AG09309 (cell line): ENCODE data around the gene PPP3CA.
"Not testable (repeated sequence)": the region's sequence is repeated elsewhere in the genome, so short reads cannot be mapped to it uniquely, and the experiment has no call there.

Experiments
- DNase-seq: peaks from one replicate; pipeline ENCODE4 v3.0.0-alpha.2; 2010; ENCODE audit warnings: low read depth
- H3K4me3 ChIP-seq: 2 replicates; pipeline ENCODE4 v1.5.1; 2011; ENCODE audit warnings: mild to moderate bottlenecking, low read depth, low read length, moderate library complexity; ENCODE audit not compliant: control insufficient read depth
- CTCF ChIP-seq: IDR thresholded peaks from 2 replicates; pipeline ENCODE4 v1.5.1; 2011; ENCODE audit warnings: mild to moderate bottlenecking, low read depth, low read length, inconsistent platforms; ENCODE audit not compliant: insufficient read depth, control insufficient read depth; ENCODE audit errors: missing control alignments

The PPP3CA gene

GRCh38 chr4:101010987-101011386, 336.3 kb downstream of the PPP3CA start:
- no peak for TF ChIP-seq CTCF
- no peak overlapping the region for H3K4me3 ChIP-seq
- DNase-seq = no peak

GRCh38 chr4:101009471-101009870, 337.9 kb downstream of the PPP3CA start:
- TF ChIP-seq CTCF = no peak
- H3K4me3 ChIP-seq = no peak overlapping the region
- no peak for DNase-seq

GRCh38 chr4:101008503-101008902, 338.8 kb downstream of the PPP3CA start:
- DNase-seq = no peak
- TF ChIP-seq CTCF = no peak
- no peak overlapping the region for H3K4me3 ChIP-seq

- TF ChIP-seq CTCF = no peak
- no peak for DNase-seq
- H3K4me3 ChIP-seq = no peak overlapping the region
Observed at GRCh38 chr4:101005659-101006058, 341.7 kb downstream of the PPP3CA start.

- TF ChIP-seq CTCF = no peak
- DNase-seq = no peak
- no peak overlapping the region for H3K4me3 ChIP-seq
Observed at GRCh38 chr4:101000496-101000895, 346.8 kb downstream of the PPP3CA start.

- DNase-seq = no peak
- H3K4me3 ChIP-seq = no peak overlapping the region
- TF ChIP-seq CTCF = no peak
Observed at GRCh38 chr4:100995671-100996070, 351.7 kb downstream of the PPP3CA start.

GRCh38 chr4:100995002-100995401, 352.3 kb downstream of the PPP3CA start:
- H3K4me3 ChIP-seq, DNase-seq: not testable (repeated sequence)

GRCh38 chr4:100991332-100992069, 355.8 kb downstream of the PPP3CA start:
- H3K4me3 ChIP-seq = not testable (repeated sequence)
- DNase-seq = peak; percentile 32
